ENCODE measurements around the gene TRIM38.

- TF ChIP-seq POLR2A (IDR thresholded peaks at IDR 0.05; ENCODE audit: low read depth, low read length) = no peak
- TF ChIP-seq EZH2 (IDR thresholded peaks at IDR 0.05; ENCODE audit: borderline replicate concordance, low read depth, low read length, severe bottlenecking) = no peak
Measured at GRCh38 chr6:26034905-26035304, 72.3 kb downstream of the TRIM38 start.

Measured in endothelial cell of umbilical vein (primary cell).